BLaER1 (cell line): ENCODE results near the gene CHN2.
A peak's percentile ranks its signal among the peaks of the same experiment; 100 is the strongest.

Experiments used
- H3K27ac ChIP-seq: shearing (Covaris generic); formaldehyde crosslinking; 2 replicates; pipeline ENCODE4 v1.8.1; 2022
- H3K27me3 ChIP-seq: shearing (Covaris generic); formaldehyde crosslinking; 2 replicates; pipeline ENCODE4 v1.8.1; 2022
- H3K36me3 ChIP-seq: shearing (Covaris generic); formaldehyde crosslinking; 2 replicates; pipeline ENCODE4 v1.8.1; 2022
- H3K4me1 ChIP-seq: shearing (Covaris generic); formaldehyde crosslinking; 2 replicates; pipeline ENCODE4 v1.8.1; 2022
- H3K4me2 ChIP-seq: shearing (Covaris generic); formaldehyde crosslinking; 2 replicates; pipeline ENCODE4 v1.8.1; 2022
- H3K4me3 ChIP-seq: shearing (Covaris generic); formaldehyde crosslinking; 2 replicates; pipeline ENCODE4 v1.8.1; 2022
- H3K9ac ChIP-seq: shearing (Covaris generic); formaldehyde crosslinking; 2 replicates; pipeline ENCODE4 v1.8.1; 2022
- H3K9me3 ChIP-seq: shearing (Covaris generic); formaldehyde crosslinking; 2 replicates; pipeline ENCODE4 v1.8.1; 2022
- H4K20me1 ChIP-seq: shearing (Covaris generic); formaldehyde crosslinking; 2 replicates; pipeline ENCODE4 v1.8.1; 2022
- Cebpa-rat ChIP-seq: shearing (Covaris generic); IDR thresholded peaks from 2 replicates; pipeline ENCODE4 v1.8.1; 2022

The CHN2 gene

GRCh38 chr7:29327455-29327854 is 132.9 kb downstream of the CHN2 start:
- no peaks in the 10 kb centered on the region for H4K20me1 ChIP-seq
- H3K36me3 ChIP-seq, result no peaks in the 10 kb centered on the region
- no peak overlapping the region for H3K9ac ChIP-seq
- H3K4me3 ChIP-seq, result no peak overlapping the region
- H3K27me3 ChIP-seq, result no peaks in the 10 kb centered on the region
- TF ChIP-seq Cebpa-rat, result no peak
- H3K4me2 ChIP-seq, result no peak overlapping the region
- H3K27ac ChIP-seq, result no peak overlapping the region
- peaks cover 47% of the 10 kb centered on the region for H3K4me1 ChIP-seq
- peaks cover 9% of the 10 kb centered on the region; the same call in 1 of the 2 replicates for H3K9me3 ChIP-seq

- H3K4me3 ChIP-seq, result no peak overlapping the region
- no peak for TF ChIP-seq Cebpa-rat
- no peak overlapping the region for H3K9ac ChIP-seq
- H3K27me3 ChIP-seq, result no peaks in the 10 kb centered on the region
- no peak overlapping the region for H3K27ac ChIP-seq
- H3K9me3 ChIP-seq, result 0 out of 2 replicates have a peak, but pooled peaks cover 6% of the 10 kb centered on the region
- H3K36me3 ChIP-seq, result no peaks in the 10 kb centered on the region
- no peaks in the 10 kb centered on the region for H4K20me1 ChIP-seq
- H3K4me1 ChIP-seq, result peaks cover 53% of the 10 kb centered on the region
- 0 out of 2 replicates have a peak overlapping the region, but pooled peaks have one; percentile 6 for H3K4me2 ChIP-seq
Measured at GRCh38 chr7:29328045-29328444, 133.5 kb downstream of the CHN2 start.

GRCh38 chr7:29328811-29329210 is 134.2 kb downstream of the CHN2 start:
- Histone ChIP-seq H4K20me1 (no peaks in the 10 kb centered on the region), H3K9ac (no peak overlapping the region), H3K36me3 (no peaks in the 10 kb centered on the region), H3K27ac (no peak overlapping the region), H3K9me3 (0 out of 2 replicates have a peak, but pooled peaks cover 6% of the 10 kb centered on the region), H3K27me3 (no peaks in the 10 kb centered on the region), H3K4me1 (peaks cover 60% of the 10 kb centered on the region), H3K4me3 (no peak overlapping the region), H3K4me2 (peak overlapping the region; percentile 83)
- no peak for TF ChIP-seq Cebpa-rat

GRCh38 chr7:29329686-29330085 is 135.1 kb downstream of the CHN2 start:
- H3K27me3 ChIP-seq, result no peaks in the 10 kb centered on the region
- H3K9me3 ChIP-seq, result no peaks in the 10 kb centered on the region
- H3K4me1 ChIP-seq, result peaks cover 69% of the 10 kb centered on the region
- no peak for TF ChIP-seq Cebpa-rat
- no peak overlapping the region for H3K9ac ChIP-seq
- no peak overlapping the region for H3K4me3 ChIP-seq
- no peak overlapping the region for H3K27ac ChIP-seq
- H4K20me1 ChIP-seq, result no peaks in the 10 kb centered on the region
- no peaks in the 10 kb centered on the region for H3K36me3 ChIP-seq
- peak overlapping the region; percentile 83 for H3K4me2 ChIP-seq

GRCh38 chr7:29330136-29330535 is 135.6 kb downstream of the CHN2 start:
- Histone ChIP-seq H3K9ac (no peak overlapping the region), H3K27me3 (no peaks in the 10 kb centered on the region), H3K4me2 (peak overlapping the region; percentile 83), H3K9me3 (no peaks in the 10 kb centered on the region), H3K4me3 (no peak overlapping the region), H4K20me1 (no peaks in the 10 kb centered on the region), H3K27ac (0 out of 2 replicates have a peak overlapping the region, but pooled peaks have one; percentile 65), H3K4me1 (peaks cover 73% of the 10 kb centered on the region), H3K36me3 (no peaks in the 10 kb centered on the region)
- no peak for TF ChIP-seq Cebpa-rat

- no peak for TF ChIP-seq Cebpa-rat
- Histone ChIP-seq H3K27me3 (no peaks in the 10 kb centered on the region), H4K20me1 (no peaks in the 10 kb centered on the region), H3K27ac (peak overlapping the region; percentile 65), H3K4me1 (peaks cover 84% of the 10 kb centered on the region), H3K4me3 (0 out of 2 replicates have a peak overlapping the region, but pooled peaks have one; percentile 0), H3K4me2 (peak overlapping the region; percentile 83), H3K9me3 (no peaks in the 10 kb centered on the region), H3K36me3 (no peaks in the 10 kb centered on the region), H3K9ac (peak overlapping the region; percentile 16; the same call in 1 of the 2 replicates)
Measured at GRCh38 chr7:29331163-29331562, 136.6 kb downstream of the CHN2 start.

- no peak overlapping the region for H3K9ac ChIP-seq
- H3K4me1 ChIP-seq, result peaks cover 94% of the 10 kb centered on the region
- no peaks in the 10 kb centered on the region for H3K9me3 ChIP-seq
- H3K4me3 ChIP-seq, result no peak overlapping the region
- H3K27me3 ChIP-seq, result no peaks in the 10 kb centered on the region
- peak overlapping the region; percentile 83 for H3K4me2 ChIP-seq
- no peaks in the 10 kb centered on the region for H4K20me1 ChIP-seq
- H3K27ac ChIP-seq, result no peak overlapping the region
- no peak for TF ChIP-seq Cebpa-rat
- H3K36me3 ChIP-seq, result no peaks in the 10 kb centered on the region
Measured at GRCh38 chr7:29332042-29332811, 137.7 kb downstream of the CHN2 start.

- Histone ChIP-seq H3K4me1 (peaks cover 99% of the 10 kb centered on the region), H3K9me3 (no peaks in the 10 kb centered on the region), H3K4me2 (peak overlapping the region; percentile 83), H3K36me3 (no peaks in the 10 kb centered on the region), H4K20me1 (no peaks in the 10 kb centered on the region), H3K4me3 (no peak overlapping the region), H3K9ac (no peak overlapping the region), H3K27ac (no peak overlapping the region), H3K27me3 (no peaks in the 10 kb centered on the region)
- no peak for TF ChIP-seq Cebpa-rat
Measured at GRCh38 chr7:29332875-29333855, 138.6 kb downstream of the CHN2 start.

GRCh38 chr7:29335188-29336083 is 140.9 kb downstream of the CHN2 start:
- Histone ChIP-seq H3K27ac (peak overlapping the region; percentile 83), H3K27me3 (no peaks in the 10 kb centered on the region), H3K9me3 (no peaks in the 10 kb centered on the region), H3K4me1 (peaks cover 100% of the 10 kb centered on the region), H3K9ac (no peak overlapping the region), H4K20me1 (no peaks in the 10 kb centered on the region), H3K36me3 (no peaks in the 10 kb centered on the region), H3K4me2 (peak overlapping the region; percentile 92), H3K4me3 (no peak overlapping the region)
- TF ChIP-seq Cebpa-rat, result no peak
